ENCODE measurements around the gene MAML3. TPM values are rescaled to one million over a fixed set of nuclear protein-coding genes. Genes with fewer than 3 reads are reported as not detected.

Gene MAML3
- total RNA-seq, 6 experiments from 2014 or later: 1.2 to 1.9 (median 1.6) TPM

DNA sequence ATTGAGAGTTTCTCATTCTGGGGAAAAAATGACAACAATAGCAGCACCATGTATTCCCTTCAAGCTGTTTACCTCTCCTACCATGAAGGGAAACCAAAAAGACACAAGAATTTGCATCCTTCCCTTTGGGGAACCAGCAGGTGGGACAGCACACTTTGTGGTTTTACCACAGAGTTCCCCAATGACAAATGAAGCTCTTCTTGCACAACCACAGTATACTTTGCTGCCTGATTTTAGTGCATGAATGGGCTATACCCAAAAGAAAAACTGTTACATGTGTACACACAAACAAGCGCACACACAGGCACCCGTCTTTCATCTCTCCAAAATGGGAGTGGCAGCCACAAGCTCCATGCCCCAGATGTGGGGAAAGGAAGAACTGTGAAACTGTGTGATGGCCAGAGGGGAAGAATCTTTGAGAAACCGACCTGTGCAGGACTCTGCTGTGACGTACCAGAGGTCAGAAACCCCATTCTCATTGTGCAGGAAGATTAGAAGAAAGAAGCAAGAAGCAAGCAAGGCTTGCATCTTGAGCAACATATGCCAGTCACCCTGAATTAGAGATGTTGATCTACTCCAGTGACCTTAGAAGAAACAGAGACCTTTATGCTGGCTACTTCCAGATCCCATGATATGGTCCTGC lies 2.7 kb upstream of the MAML3 start:
- TF ChIP-seq, protein P1, sequence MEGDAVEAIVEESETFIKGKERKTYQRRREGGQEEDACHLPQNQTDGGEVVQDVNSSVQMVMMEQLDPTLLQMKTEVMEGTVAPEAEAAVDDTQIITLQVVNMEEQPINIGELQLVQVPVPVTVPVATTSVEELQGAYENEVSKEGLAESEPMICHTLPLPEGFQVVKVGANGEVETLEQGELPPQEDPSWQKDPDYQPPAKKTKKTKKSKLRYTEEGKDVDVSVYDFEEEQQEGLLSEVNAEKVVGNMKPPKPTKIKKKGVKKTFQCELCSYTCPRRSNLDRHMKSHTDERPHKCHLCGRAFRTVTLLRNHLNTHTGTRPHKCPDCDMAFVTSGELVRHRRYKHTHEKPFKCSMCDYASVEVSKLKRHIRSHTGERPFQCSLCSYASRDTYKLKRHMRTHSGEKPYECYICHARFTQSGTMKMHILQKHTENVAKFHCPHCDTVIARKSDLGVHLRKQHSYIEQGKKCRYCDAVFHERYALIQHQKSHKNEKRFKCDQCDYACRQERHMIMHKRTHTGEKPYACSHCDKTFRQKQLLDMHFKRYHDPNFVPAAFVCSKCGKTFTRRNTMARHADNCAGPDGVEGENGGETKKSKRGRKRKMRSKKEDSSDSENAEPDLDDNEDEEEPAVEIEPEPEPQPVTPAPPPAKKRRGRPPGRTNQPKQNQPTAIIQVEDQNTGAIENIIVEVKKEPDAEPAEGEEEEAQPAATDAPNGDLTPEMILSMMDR (IDR thresholded peaks at IDR 0.05): no peak

GRCh38 chr4:140154572-140154891 lies 548 bp upstream of the MAML3 start:
- Mint-ChIP-seq H3K27ac (peak overlapping the region; percentile 89), H3K4me1 (ENCODE audit: low read depth) (peaks cover 16% of the 10 kb centered on the region), H3K4me3 (peak overlapping the region; percentile 97), H3K36me3 (ENCODE audit: low read depth) (no peaks in the 10 kb centered on the region), H3K9me3 (no peaks in the 10 kb centered on the region), H3K27me3 (ENCODE audit: insufficient read depth) (no peaks in the 10 kb centered on the region)
- no peak for DNase-seq
- TF ChIP-seq, protein P1 (IDR thresholded peaks at IDR 0.05): no peak

More for the DNA sequence above, 2.7 kb upstream of the MAML3 start:
- no peak overlapping the region for H3K27ac Mint-ChIP-seq
- H3K36me3 Mint-ChIP-seq (ENCODE audit: low read depth): no peaks in the 10 kb centered on the region
- no peaks in the 10 kb centered on the region for H3K9me3 Mint-ChIP-seq
- no peaks in the 10 kb centered on the region for H3K27me3 Mint-ChIP-seq (ENCODE audit: insufficient read depth)
- DNase-seq: no peak
- peaks cover 8% of the 10 kb centered on the region for H3K4me1 Mint-ChIP-seq (ENCODE audit: low read depth)
- no peak overlapping the region for H3K4me3 Mint-ChIP-seq

- TF ChIP-seq, protein P1 (IDR thresholded peaks at IDR 0.05): no peak
- peak overlapping the region; percentile 89 for H3K27ac Mint-ChIP-seq
- no peak for DNase-seq
- peaks cover 19% of the 10 kb centered on the region for H3K4me1 Mint-ChIP-seq (ENCODE audit: low read depth)
- peak overlapping the region; percentile 97 for H3K4me3 Mint-ChIP-seq
- H3K27me3 Mint-ChIP-seq (ENCODE audit: insufficient read depth): no peaks in the 10 kb centered on the region
- no peaks in the 10 kb centered on the region for H3K9me3 Mint-ChIP-seq
- H3K36me3 Mint-ChIP-seq (ENCODE audit: low read depth): no peaks in the 10 kb centered on the region
Measured at GRCh38 chr4:140153419-140153717, 616 bp downstream of the MAML3 start.

- Mint-ChIP-seq H3K27me3 (ENCODE audit: insufficient read depth) (no peaks in the 10 kb centered on the region), H3K9me3 (no peaks in the 10 kb centered on the region), H3K27ac (peak overlapping the region; percentile 89), H3K36me3 (ENCODE audit: low read depth) (no peaks in the 10 kb centered on the region), H3K4me1 (ENCODE audit: low read depth) (peaks cover 19% of the 10 kb centered on the region), H3K4me3 (peak overlapping the region; percentile 97)
- TF ChIP-seq, protein P1 (IDR thresholded peaks at IDR 0.05): no peak
- DNase-seq: no peak
Measured at GRCh38 chr4:140152751-140153418, 1.1 kb downstream of the MAML3 start.

DNA sequence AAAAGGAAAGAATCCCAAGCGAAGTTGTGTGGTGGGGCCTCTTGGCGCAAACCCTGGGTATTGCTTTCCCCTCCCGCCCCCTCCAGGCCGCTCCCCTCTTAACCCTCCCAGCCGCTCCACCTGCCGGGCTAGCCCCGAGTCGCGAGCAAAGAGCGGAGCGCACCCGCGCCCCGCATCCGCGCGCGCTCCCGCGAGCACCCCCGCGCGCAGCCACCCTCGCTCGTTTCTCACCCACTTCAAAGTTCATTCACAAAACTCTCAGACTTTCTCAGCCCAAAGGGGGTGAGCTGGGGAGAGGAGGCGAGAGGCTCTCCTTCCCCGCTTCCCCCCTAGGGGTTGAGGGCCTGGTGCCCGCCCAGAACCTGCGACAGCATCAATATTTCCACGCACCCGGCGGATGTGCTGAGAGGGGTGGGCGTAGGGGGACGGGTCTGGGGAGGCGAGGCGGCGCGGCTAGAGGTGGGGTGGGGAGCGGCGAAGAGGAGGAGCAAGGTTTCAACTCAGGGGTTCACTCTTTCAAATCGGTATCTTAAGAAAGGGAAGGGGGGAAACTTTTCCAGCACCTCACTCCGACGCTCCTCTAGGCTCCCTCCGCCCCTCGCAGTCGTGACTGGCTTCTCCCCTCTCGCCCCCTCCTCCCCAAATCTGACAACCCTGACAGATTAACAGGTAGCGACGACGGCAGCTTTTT lies 1.8 kb downstream of the MAML3 start:
- DNase-seq: no peak
- Mint-ChIP-seq H3K27ac (peak overlapping the region; percentile 55), H3K36me3 (ENCODE audit: low read depth) (no peaks in the 10 kb centered on the region), H3K4me1 (ENCODE audit: low read depth) (peaks cover 19% of the 10 kb centered on the region), H3K9me3 (no peaks in the 10 kb centered on the region), H3K4me3 (peak overlapping the region; percentile 97), H3K27me3 (ENCODE audit: insufficient read depth) (no peaks in the 10 kb centered on the region)
- TF ChIP-seq, protein P1 (IDR thresholded peaks at IDR 0.05): peak; percentile 52

Measured in HFFc6 (cell line).